GM12864 (cell line): ENCODE data around the gene MAP3K3.
A peak's percentile ranks its signal among the peaks of the same experiment; 100 is the strongest.

ENCODE experiments used
- DNase-seq: peaks from one replicate; pipeline ENCODE4 v3.0.0-alpha.2; 2011; ENCODE audit warnings: low read depth
- H3K4me3 ChIP-seq: 2 replicates; pipeline ENCODE4 v1.5.1; 2011; ENCODE audit warnings: mild to moderate bottlenecking, low read depth, low read length, control low read depth
- TF ChIP-seq, protein P1 (sequence below): IDR thresholded peaks from 2 replicates; pipeline ENCODE4 v1.5.1; 2011; ENCODE audit warnings: low read depth, mild to moderate bottlenecking, moderate library complexity, low read length, control low read depth, inconsistent platforms; ENCODE audit errors: missing control alignments

MAP3K3 gene

DNA sequence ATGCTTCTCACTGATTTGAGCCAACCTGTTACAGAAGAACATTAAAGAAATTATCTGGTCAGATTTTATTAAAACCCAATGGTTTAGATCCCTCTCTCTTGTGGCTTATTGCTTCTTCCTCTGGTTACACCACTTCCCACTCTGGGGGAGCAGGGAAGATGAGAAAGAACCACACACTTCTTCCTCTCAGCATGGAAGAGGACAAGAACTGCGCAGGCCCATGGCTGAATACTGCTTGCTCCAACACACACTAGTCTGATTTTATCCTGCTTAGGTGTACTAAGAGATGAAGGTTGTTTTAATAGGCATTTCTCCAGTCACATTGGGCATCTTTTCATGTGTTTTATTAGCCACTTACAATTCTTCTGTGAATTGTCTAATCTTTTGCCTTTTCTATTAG is 27.6 kb downstream of the MAP3K3 start:
- no peak for DNase-seq
- TF ChIP-seq, protein P1, sequence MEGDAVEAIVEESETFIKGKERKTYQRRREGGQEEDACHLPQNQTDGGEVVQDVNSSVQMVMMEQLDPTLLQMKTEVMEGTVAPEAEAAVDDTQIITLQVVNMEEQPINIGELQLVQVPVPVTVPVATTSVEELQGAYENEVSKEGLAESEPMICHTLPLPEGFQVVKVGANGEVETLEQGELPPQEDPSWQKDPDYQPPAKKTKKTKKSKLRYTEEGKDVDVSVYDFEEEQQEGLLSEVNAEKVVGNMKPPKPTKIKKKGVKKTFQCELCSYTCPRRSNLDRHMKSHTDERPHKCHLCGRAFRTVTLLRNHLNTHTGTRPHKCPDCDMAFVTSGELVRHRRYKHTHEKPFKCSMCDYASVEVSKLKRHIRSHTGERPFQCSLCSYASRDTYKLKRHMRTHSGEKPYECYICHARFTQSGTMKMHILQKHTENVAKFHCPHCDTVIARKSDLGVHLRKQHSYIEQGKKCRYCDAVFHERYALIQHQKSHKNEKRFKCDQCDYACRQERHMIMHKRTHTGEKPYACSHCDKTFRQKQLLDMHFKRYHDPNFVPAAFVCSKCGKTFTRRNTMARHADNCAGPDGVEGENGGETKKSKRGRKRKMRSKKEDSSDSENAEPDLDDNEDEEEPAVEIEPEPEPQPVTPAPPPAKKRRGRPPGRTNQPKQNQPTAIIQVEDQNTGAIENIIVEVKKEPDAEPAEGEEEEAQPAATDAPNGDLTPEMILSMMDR: no peak
- H3K4me3 ChIP-seq: no peak overlapping the region

DNA sequence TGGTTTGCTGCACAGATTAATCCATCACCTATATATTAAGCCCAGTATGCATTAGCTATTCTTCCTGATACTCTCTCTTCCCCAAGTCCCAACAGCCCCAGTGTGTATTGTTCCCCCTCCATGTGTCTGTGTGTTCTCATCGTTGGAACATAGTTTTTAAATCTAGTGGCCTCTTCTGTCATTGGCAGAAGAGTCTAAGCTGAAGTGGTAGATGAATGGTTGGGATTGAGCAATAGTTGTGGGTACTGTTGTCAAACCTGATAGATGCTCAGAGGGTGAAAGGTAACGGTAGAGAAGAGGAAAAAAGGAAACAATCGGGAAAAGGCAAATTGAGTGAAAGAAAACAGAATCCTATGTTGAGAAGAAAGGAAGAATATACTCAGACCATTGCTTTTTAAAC is 29.9 kb downstream of the MAP3K3 start:
- TF ChIP-seq, protein P1: no peak
- DNase-seq: no peak

DNA sequence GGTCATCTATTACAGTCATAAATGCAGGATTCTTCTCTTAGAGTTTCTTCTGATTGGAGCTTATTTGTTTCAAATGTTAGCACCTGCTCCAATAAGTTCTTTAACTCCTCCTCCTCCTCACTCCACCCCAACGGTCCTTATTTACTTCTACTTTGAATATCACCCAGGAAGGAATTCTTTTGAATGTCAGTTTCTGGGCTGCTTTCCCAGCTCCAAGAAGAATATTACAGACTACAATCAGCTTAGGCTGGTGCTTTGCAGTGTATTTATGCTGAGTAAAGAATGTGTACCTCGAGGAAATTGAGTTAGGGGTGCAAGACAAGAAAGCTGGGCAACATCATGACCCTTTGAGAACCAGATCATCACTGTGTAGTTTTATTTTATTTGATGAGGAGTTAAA is 30.8 kb downstream of the MAP3K3 start:
- H3K4me3 ChIP-seq: no peak overlapping the region
- TF ChIP-seq, protein P1: no peak
- DNase-seq: no peak

More for the DNA sequence above, 29.9 kb downstream of the MAP3K3 start:
- H3K4me3 ChIP-seq: no peak overlapping the region

DNA sequence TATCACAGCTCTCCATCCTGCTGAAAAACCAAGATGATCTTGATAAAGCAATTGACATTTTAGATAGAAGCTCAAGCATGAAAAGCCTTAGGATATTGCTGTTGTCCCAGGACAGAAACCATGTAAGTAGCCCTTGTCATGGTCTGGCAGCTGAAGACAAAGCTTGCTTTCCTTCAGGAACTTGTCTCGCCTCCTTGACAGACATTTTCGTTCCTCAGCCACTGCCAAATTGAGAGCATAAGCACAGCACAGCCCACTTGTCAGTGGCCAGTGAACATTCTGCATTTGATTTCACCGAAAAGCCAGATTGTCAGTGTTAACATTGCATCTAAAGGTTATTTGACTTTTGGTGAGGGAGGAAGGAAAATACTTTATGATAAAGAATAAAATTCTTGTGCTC is 35.6 kb downstream of the MAP3K3 start:
- TF ChIP-seq, protein P1: no peak
- DNase-seq: no peak
- H3K4me3 ChIP-seq: no peak overlapping the region

DNA sequence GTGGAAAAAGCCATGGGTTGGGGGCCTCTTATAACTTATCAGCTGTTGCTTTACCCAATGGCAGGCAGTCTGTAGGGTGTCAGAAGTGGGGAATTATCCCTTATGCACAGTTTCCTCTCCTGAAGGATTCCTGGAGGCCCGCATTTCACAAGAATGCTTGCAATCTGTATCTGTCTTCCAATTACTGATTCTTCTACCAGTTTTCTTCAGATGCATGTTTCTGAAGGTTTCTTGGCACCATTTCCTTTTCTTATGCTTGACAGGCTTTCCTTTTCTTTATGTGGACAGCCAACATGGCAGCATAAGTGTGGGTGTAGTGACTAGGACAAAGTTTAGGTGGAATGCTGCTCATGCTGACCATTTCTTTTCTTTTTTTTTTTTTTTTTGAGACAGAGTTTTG is 36.1 kb downstream of the MAP3K3 start:
- H3K4me3 ChIP-seq: no peak overlapping the region
- TF ChIP-seq, protein P1: no peak
- no peak for DNase-seq

DNA sequence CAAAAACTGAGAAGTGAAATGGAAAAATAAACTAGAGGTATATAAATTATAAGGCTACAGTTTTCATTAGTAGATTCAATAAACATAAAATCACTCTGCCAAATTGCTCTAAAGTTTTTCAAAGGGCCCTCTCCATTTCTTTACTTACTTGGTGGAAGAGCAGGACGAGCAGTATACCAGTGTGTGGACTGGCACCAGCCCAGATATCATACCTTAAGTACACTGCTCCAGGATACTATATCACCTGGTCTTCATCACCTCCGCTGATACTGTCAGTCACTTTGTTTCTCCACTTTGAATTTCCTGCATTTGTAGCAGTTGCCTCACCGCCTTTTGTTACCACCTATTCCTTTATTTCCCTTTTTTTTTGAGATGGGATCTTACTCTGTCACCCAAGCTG is 37.6 kb downstream of the MAP3K3 start:
- TF ChIP-seq, protein P1: no peak
- DNase-seq: no peak
- H3K4me3 ChIP-seq: no peak overlapping the region

DNA sequence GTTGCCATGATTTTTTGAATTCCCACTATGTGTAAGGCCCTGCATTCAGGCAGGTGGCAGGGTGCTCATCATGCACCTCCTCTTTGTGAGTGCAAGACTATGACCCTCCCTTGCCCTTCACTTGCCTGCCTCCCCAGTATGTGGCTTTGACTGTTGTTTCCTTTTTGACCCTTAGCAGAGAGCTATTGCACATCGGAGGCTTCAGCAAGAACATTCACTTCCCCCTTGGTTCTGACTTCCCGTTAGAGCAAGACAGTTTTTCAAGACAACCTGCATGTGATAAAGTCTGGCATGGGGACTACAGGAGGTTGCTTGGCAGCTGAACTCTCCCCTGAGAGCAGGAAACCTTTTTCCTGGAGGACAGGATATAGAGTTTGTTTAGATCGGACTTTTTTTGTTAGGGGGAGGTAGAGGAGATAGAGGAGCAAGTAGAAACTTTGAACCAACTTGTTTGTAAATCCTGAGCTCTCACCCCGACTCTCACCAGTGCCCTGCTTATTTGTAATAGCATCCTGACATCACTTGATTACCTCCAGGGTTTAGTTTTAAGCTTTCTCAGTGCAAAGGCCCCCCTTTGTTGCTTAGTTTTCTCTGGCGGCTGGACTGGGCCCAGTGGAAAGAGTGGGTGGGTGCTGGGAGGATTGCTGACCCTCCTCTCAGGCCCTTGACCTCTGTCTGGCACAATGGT is 43.5 kb downstream of the MAP3K3 start:
- H3K4me3 ChIP-seq: no peak overlapping the region
- peak; percentile 51 for DNase-seq
- TF ChIP-seq, protein P1: no peak
